ENCODE measurements around the gene ZBTB14. TPM values are rescaled to one million over a fixed set of nuclear protein-coding genes. Genes with fewer than 3 reads are reported as not detected.

Gene ZBTB14
- total RNA-seq, 1 experiment from 2014 or later: 15.5 TPM

GRCh38 chr18:5315838-5316237 is 20.3 kb upstream of the ZBTB14 start:
- Histone ChIP-seq H3K23ac (ENCODE audit: insufficient read length, low read depth, low read length) (no peak overlapping the region), H3K9ac (ENCODE audit: extremely low read depth, insufficient read length, low read length) (no peak overlapping the region), H3K27ac (ENCODE audit: insufficient read length, low read depth, low read length) (no peak overlapping the region), H2BK120ac (ENCODE audit: low read depth, low read length, poor library complexity, severe bottlenecking) (no peak overlapping the region), H3K56ac (ENCODE audit: insufficient read length, low read depth, low read length) (no peak overlapping the region), H2BK5ac (ENCODE audit: insufficient read length, low read length) (no peak overlapping the region), H3K4ac (ENCODE audit: low read depth, low read length) (no peak overlapping the region), H2AFZ (ENCODE audit: low read length) (no peak overlapping the region), H2AK5ac (ENCODE audit: insufficient read length, low read length) (no peak overlapping the region), H4K8ac (replicated peaks; ENCODE audit: insufficient read length, low read depth, low read length) (no peak overlapping the region), H3K27me3 (ENCODE audit: insufficient read depth, low read length) (no peaks in the 10 kb centered on the region), H3K18ac (ENCODE audit: insufficient read length, low read depth, low read length) (no peak overlapping the region), H3K9me3 (ENCODE audit: control insufficient read depth, low read depth, low read length) (no peaks in the 10 kb centered on the region), H3K4me2 (ENCODE audit: insufficient read depth, insufficient read length, low read length) (no peak overlapping the region), H3T11ph (ENCODE audit: low read length) (no peak overlapping the region), H2BK15ac (ENCODE audit: low read depth, low read length) (no peak overlapping the region), H3K23me2 (ENCODE audit: insufficient read length, low read depth, low read length, poor library complexity, severe bottlenecking) (no peaks in the 10 kb centered on the region), H3K14ac (ENCODE audit: insufficient read depth, low read length) (no peak overlapping the region), H3K4me1 (ENCODE audit: insufficient read depth, low read length) (no peaks in the 10 kb centered on the region), H4K91ac (ENCODE audit: insufficient read length, low read depth, low read length) (no peak overlapping the region), H3K79me1 (ENCODE audit: insufficient read depth, low read depth, low read length, poor library complexity, severe bottlenecking) (no peaks in the 10 kb centered on the region), H2BK20ac (ENCODE audit: low read depth, low read length, poor library complexity, severe bottlenecking) (no peak overlapping the region), H2BK12ac (ENCODE audit: insufficient read length, low read depth, low read length) (no peak overlapping the region), H3K79me2 (ENCODE audit: insufficient read depth, low read length) (no peaks in the 10 kb centered on the region), H4K5ac (ENCODE audit: insufficient read length, low read depth, low read length) (no peak overlapping the region), H4K20me1 (ENCODE audit: control insufficient read depth, insufficient read depth, insufficient read length) (no peaks in the 10 kb centered on the region)
- no CpG with 5 or more reads among the region's 2 CpGs for WGBS (ENCODE audit: extremely low coverage, insufficient read length, low lambda C conversion rate)
- no peak overlapping the region; a peak in 1 of 7 replicates for H3K27ac Mint-ChIP-seq
- TF ChIP-seq, protein P1, sequence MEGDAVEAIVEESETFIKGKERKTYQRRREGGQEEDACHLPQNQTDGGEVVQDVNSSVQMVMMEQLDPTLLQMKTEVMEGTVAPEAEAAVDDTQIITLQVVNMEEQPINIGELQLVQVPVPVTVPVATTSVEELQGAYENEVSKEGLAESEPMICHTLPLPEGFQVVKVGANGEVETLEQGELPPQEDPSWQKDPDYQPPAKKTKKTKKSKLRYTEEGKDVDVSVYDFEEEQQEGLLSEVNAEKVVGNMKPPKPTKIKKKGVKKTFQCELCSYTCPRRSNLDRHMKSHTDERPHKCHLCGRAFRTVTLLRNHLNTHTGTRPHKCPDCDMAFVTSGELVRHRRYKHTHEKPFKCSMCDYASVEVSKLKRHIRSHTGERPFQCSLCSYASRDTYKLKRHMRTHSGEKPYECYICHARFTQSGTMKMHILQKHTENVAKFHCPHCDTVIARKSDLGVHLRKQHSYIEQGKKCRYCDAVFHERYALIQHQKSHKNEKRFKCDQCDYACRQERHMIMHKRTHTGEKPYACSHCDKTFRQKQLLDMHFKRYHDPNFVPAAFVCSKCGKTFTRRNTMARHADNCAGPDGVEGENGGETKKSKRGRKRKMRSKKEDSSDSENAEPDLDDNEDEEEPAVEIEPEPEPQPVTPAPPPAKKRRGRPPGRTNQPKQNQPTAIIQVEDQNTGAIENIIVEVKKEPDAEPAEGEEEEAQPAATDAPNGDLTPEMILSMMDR (conservative IDR thresholded peaks at IDR 0.05): no peak
- H3K36me3 Mint-ChIP-seq (ENCODE audit: insufficient read depth in 1 of 3, low read depth in 3 of 3): no peaks in the 10 kb centered on the region
- no peak for DNase-seq
- H3K27me3 Mint-ChIP-seq (ENCODE audit: low read depth): no peaks in the 10 kb centered on the region
- peaks cover 4% of the 10 kb centered on the region in 2 experiments; a peak in 3 of 4 replicates for H3K4me1 Mint-ChIP-seq
- no peaks in the 10 kb centered on the region for H3K9me3 Mint-ChIP-seq
- H3K4me3 Mint-ChIP-seq: no peak overlapping the region
